Transverse colon (tissue), 4 donors: ENCODE results near the gene TMTC1.

Experiments
- CTCF ChIP-seq, 5 experiments: fragments of 200-600 bp in 3 of 5; fragments of 450-650 bp in 2 of 5; sonication (generic) in 3 of 5; IDR thresholded peaks; 1 replicate in 2 of 5; 2 replicates in 3 of 5; pipeline ENCODE4 v1.5.1; 2016 to 2017; ENCODE audit warnings: antibody characterized with exemption in 5 of 5, inconsistent platforms in 3 of 5, mild to moderate bottlenecking in 2 of 5, moderate library complexity in 1 of 5
- POLR2A ChIP-seq: fragments of 450-650 bp; IDR thresholded peaks from one replicate; pipeline ENCODE4 v1.6.1; 2016; ENCODE audit warnings: antibody characterized with exemption, mild to moderate bottlenecking, moderate library complexity
- POLR2AphosphoS5 ChIP-seq, 3 donors: sonication (generic); formaldehyde crosslinking; IDR thresholded peaks; one replicate each; pipeline ENCODE4 v1.6.1; 2016; ENCODE audit warnings: antibody characterized with exemption in 3 of 3

- no peak for TF ChIP-seq CTCF (IDR thresholded peaks at IDR 0.05)
- no peak for TF ChIP-seq POLR2A
- TF ChIP-seq POLR2AphosphoS5 (IDR thresholded peaks at IDR 0.05) = no peak
Observed at GRCh38 chr12:29516431-29516875, 267.3 kb downstream of the TMTC1 start.
